Germinal center (tissue), 1 donor: ENCODE results near the gene GLDN.
"Not testable (repeated sequence)": the region's sequence is repeated elsewhere in the genome, so short reads cannot be mapped to it uniquely, and the experiment has no call there.

Experiments used
- DNase-seq: peaks from one replicate; pipeline ENCODE4 v3.0.0; 2012; ENCODE audit warnings: mixed read lengths, low spot score

The GLDN gene

DNA sequence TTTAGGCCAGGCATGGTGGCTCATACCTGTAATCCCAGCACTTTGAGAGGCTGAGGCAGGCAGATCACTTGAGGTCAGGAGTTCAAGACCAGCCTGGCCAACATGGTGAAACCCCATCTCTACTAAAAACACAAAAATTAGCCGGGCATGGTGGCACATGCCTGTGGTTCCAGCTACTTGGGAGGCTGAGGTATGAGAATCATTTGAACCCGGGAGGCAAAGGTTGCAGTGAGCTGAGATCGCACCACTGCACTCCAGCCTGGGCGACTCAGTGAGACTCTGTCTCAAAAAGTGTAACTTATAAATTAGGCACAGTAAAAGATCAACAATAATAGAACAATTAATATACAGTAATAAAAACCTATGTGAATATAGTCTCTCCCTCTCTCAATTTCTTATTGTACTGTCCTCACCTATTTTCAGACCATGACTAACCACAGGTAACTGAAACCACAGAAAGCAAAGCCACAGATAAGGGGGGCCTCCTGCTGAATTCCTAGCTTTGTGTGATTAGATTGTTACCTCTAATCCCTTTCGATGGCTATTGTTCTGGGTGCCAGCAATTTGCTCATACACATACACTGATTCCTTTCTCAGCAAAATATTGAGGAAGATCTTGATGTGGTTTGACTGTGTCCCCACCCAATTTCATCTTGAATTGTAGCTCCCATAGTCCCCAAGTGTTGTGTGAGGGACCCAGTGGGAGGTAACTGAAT, 104.7 kb downstream of the GLDN start:
- DNase-seq = not testable (repeated sequence)

DNA sequence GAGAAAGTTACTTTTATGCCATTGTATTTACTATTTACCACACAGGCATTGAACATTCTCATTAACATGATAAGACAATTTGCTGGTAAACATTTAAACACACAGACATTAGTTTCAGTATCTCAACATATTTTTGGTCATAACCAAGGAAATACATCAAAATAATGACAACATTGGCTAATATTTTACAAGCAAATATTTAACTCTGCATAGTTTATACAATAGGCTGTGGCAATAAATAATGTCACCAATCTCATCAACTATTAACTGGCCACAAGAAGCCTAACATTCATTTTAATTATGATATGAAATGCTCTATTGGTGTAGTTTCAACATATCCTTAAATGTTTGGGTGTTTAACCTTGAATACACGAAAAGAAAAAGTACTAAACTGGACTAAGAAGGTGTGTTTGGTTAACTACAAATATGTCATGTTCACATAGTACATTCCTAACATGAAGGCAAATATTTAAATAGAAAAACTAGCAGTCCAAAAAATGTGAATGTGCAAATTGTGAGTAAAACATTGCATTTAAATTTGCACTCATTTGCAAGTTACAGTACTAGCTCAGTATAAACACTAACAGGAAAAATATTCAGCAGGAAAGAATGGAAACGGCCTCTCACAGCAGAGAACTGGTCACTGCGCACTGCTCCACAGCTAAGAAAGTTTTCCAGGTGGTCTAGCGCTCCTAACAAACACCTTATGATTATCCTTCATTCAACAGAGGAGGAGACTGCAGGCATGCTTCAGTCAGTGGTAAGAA, 106.6 kb downstream of the GLDN start:
- DNase-seq = no peak

DNA sequence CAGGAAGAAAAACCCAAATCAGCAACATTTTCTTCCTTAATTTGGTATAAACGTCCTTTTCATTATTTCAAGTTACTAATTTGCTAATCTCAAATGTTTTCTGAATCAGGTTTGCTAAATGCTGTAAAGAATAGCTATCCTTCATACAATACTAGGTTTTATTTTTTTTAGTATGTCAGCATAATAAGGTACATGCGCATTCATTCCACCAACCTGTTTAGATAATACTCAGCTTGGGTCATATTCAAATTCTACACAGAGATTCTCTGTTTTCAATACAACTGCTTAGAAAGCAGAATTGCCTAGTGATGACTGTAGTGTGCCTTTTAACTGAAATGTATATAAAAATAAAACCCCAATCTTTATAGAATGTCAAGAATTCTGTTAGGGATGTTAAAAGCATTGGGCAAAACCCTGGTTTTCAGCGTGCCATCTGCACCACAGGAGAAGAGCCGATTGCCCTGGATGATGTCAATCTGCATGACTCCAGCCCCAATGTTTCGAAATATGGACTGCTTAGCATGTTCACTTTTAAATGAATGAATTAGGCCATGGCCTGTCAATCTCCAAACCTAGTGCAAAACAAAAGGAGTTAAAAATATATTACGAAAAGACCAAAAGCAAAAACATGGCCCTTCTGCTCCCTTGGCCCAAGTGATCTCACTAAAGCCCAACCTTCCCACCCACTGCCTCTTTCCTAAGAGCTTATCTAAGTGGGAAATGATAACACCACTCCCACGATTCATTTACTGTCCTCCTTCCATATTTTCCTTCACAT, 107.4 kb downstream of the GLDN start:
- DNase-seq = no peak

GRCh38 chr15:51450001-51450400, 108.5 kb downstream of the GLDN start:
- no peak for DNase-seq
